GM12892 (cell line): ENCODE measurements around the gene GYG2.

Source experiments
- DNase-seq: peaks from one replicate; pipeline ENCODE4 v3.0.0; 2011; ENCODE audit not compliant: insufficient read length
- FAIRE-seq: peaks from 2 replicates; lab custom pipeline; 2011; peaks lifted over from hg19 to GRCh38; lab: Jason Lieb, UNC
- POLR2A ChIP-seq: IDR thresholded peaks from 2 replicates; pipeline ENCODE4 v1.6.1; 2011; ENCODE audit warnings: low read depth, low read length, control low read depth
- POLR2AphosphoS5 ChIP-seq: IDR thresholded peaks from 2 replicates; pipeline ENCODE4 v1.6.1; 2011; ENCODE audit warnings: low read depth, low read length, control low read depth
- TAF1 ChIP-seq: IDR thresholded peaks from 2 replicates; pipeline ENCODE4 v1.6.1; 2011; ENCODE audit warnings: low read depth, mild to moderate bottlenecking, control low read depth, low read length, borderline replicate concordance

GYG2 gene

GRCh38 chrX:2823795-2824386, 4.8 kb upstream of the GYG2 start:
- FAIRE-seq: no peak

DNA sequence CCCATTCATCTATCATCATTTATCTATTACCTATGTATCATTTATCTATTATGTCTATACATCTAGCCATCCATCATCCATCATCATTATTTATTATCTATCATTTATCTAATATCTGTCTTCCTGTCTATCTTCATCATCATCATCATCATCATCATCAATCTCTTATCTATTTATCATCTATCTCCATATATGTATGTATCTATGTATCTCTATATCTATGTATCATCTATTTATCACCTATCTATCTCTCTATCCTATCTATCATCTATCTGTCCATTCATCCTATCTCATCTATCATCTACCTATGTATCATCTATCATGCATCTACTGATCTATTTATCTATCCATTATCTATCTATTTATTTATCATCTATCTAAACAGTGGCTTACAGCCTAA, 3.8 kb upstream of the GYG2 start:
- no peak for FAIRE-seq

More at GRCh38 chrX:2823795-2824386, 4.8 kb upstream of the GYG2 start:
- TF ChIP-seq POLR2AphosphoS5 (no peak), TAF1 (no peak), POLR2A (no peak)
- DNase-seq: no peak

DNA sequence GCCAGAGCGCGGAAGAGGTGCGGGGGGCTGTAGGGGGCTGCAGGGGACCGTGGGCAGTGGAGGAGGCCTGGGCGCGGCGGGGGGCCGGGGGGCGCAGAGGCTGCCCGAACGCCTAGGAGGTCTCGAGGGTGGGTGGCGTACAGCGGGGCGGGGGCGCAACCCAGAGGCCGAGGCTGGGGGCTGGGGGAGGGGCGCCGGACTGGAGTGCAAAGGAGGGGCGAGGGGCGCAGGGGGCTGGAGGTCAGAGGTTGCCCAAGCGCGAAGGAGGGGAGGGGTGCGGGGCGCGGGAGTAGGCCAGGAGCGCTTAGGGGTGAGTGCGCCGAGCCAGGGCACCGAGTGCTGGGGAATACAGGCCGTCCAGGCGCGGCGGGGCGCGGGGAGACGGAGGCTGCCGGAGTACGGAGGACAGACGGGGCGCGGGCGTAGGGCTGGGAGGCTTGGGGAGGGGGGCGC, 255 bp downstream of the GYG2 start:
- TF ChIP-seq TAF1 (no peak), POLR2A (no peak), POLR2AphosphoS5 (no peak)

More for the DNA sequence above, 3.8 kb upstream of the GYG2 start:
- TF ChIP-seq POLR2AphosphoS5: no peak
- TF ChIP-seq POLR2A: no peak
- TF ChIP-seq TAF1: no peak
- DNase-seq: no peak

GRCh38 chrX:2829469-2830246, 928 bp downstream of the GYG2 start:
- DNase-seq (no peak), FAIRE-seq (no peak)
- TF ChIP-seq POLR2A (no peak), POLR2AphosphoS5 (no peak), TAF1 (no peak)

More for the DNA sequence above, 255 bp downstream of the GYG2 start:
- FAIRE-seq (no peak), DNase-seq (no peak)

DNA sequence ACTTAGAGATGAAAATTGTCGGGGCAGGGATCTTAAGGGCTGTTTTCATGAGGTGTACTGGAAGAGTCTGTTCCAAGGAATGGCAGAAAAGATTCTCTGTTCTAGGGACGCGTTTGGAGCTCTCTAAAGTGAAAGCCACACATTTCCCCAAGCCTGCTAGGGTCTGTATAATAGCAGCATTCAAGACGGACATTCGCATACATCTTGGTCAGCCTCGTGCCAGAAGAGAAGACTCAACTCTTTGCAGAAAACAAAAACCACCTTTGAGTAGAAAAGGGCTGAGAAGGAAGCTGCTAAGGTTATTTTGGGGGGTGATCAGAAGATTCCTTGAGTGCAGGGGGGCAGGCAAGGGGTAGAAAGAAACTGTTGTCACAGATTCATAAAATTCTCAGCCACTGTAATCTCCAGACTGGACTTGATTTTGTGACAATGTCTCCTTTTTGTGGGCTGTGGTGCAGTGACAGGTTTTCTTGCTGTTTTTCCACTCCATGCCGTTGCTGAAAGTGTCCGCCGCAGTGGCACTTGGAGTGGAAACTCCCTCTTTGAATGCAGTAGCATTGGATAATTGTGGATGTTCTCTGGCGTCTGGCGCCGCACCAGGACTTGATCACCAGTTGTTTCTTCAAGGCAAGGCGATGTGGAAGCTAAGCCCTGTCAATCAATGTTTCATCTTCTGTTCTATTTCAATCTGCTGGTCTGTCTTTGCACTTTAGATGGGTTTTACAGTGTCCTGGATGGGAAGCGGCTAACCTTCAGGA, 2.9 kb downstream of the GYG2 start:
- TF ChIP-seq POLR2A (no peak), POLR2AphosphoS5 (no peak), TAF1 (no peak)
- no peak for FAIRE-seq
- DNase-seq: no peak

GRCh38 chrX:2837961-2838360, 9.2 kb downstream of the GYG2 start:
- no peak for DNase-seq
- TF ChIP-seq POLR2AphosphoS5 (no peak), POLR2A (no peak), TAF1 (no peak)

DNA sequence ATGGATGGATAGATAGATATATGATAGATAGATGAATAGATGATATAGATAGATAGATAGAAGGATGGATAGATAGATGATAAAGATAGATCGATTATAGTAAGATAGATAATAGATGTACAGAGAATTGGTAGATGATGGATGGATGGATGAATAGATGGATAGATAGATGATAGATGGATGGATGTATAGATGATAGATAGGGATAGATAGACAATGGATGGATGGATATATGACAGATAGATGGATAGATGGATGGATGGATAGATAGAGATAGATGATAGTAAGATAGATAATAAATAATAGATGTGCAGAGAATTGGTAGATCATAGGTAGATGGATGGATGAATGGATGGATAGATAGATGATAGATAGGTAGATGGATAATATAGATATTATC, 12.2 kb downstream of the GYG2 start:
- FAIRE-seq: no peak
- no peak for TF ChIP-seq POLR2AphosphoS5
- no peak for TF ChIP-seq POLR2A
- TF ChIP-seq TAF1: no peak
- DNase-seq: no peak

More at GRCh38 chrX:2837961-2838360, 9.2 kb downstream of the GYG2 start:
- no peak for FAIRE-seq

DNA sequence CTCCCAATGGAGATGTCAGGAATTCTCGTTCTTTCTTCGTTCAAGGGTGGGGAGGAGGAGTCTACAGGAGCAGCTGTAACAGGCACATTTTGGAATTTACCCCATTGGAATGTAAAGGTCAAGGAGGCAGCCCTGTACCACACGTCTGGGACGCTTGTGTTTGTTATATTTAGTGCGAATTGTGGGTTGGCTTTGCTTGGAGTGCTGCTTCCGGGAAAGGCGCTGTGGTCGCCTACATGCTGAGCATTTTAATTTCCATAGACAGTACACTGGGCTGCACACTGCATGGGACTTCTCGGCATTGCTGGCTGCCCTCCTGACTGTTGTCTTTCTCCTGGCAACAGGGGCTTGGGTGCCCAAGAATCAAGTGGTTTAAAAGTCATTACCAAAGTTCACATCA, 12.8 kb downstream of the GYG2 start:
- TF ChIP-seq POLR2AphosphoS5 (no peak), POLR2A (no peak), TAF1 (no peak)
- DNase-seq (no peak), FAIRE-seq (no peak)

DNA sequence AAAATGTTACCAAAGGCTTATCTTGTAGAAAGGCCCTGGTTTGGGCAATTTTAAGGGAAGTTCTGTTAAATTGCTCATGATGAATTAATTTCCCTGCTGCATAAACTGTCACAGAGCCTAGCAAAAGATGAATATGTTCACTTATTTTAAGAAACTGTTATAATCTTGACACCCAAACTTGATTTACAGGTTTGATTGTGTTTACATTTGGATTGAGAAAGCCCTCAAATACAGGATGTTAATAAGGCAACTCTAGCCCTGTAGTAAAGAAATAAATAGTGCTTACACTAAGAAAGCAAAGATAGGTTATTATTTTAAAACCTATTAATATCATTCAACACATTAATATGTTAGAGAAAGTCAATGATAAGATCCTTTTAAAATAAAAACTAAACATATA, 18.3 kb downstream of the GYG2 start:
- no peak for DNase-seq
- TF ChIP-seq POLR2AphosphoS5: no peak
- no peak for TF ChIP-seq TAF1
- TF ChIP-seq POLR2A: no peak
- FAIRE-seq: peak; percentile 86

DNA sequence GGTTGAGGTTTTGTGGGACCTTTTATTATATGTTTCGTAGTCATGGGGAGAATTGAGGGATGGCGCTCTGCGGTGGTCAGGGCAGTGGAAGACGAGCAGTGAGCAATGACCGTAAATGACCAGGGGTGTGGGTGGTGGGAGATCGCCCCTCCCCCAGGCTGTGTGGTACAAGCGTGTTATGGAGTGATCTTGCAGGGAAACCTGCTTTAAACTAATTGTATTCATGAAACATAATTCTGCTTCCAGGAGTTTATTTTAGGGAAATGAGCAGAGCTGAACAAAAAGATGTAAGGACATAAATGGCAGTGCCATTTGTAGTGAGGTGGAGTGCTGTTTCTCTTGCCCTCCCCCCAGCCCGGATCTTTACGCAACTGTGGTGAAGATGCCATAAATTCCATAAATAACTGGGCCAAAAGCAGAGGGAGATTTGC, 20.2 kb downstream of the GYG2 start:
- TF ChIP-seq TAF1: no peak
- TF ChIP-seq POLR2AphosphoS5: no peak
- TF ChIP-seq POLR2A: no peak
- FAIRE-seq: no peak
- no peak for DNase-seq

- TF ChIP-seq TAF1 (no peak), POLR2AphosphoS5 (no peak), POLR2A (no peak)
- DNase-seq (no peak), FAIRE-seq (no peak)
Measured at GRCh38 chrX:2854918-2855317, 26.2 kb downstream of the GYG2 start.
